CD4-positive, alpha-beta T cell treated with Interleukin-12 subunit alpha and Interleukin-12 subunit beta, for 1 hour (primary cell): Measurements from ENCODE around the gene MAML3.
A peak's percentile ranks its signal among the peaks of the same experiment; 100 is the strongest.

ENCODE experiments used
- DNase-seq: peaks from one replicate; pipeline ENCODE4 v3.0.0-alpha.2; 2020

MAML3 gene

DNA sequence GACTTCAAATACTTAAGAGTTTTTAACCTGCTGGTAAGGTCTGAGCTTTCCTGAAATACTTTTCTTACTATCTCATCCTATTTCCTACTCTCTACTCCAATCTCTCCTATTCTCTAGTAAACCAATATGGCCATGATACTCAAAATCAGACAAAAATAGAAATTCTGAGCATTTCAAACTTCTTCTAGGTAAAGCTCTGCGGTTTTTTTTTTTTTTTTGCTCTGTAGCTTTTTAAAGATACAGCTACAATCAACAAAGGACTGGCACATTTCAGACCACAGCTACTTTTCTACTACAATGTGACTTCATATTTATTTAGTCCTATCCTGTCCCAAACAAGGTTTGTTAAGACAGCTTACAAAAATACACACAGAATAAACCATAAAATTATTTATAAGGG, 31.1 kb downstream of the MAML3 start:
- DNase-seq, result no peak

DNA sequence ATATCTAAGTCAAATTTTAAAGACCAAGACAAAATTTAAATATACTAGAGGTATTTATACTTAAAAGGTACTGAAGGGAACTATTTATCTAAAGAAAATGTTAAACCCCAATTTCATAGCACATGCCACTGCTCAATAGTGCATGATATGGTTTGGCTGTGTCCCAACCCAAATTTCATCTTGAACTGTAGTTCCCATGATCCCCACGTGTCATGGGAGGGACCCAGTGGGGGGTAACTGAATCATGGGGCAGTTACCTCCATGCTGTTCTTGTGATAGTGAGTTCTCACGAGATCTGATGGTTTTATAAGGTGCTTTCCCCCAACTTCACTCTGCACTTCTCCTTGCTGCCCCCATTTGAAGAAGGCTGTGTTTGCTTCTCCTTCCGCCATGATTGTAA, 32.3 kb downstream of the MAML3 start:
- no peak for DNase-seq

DNA sequence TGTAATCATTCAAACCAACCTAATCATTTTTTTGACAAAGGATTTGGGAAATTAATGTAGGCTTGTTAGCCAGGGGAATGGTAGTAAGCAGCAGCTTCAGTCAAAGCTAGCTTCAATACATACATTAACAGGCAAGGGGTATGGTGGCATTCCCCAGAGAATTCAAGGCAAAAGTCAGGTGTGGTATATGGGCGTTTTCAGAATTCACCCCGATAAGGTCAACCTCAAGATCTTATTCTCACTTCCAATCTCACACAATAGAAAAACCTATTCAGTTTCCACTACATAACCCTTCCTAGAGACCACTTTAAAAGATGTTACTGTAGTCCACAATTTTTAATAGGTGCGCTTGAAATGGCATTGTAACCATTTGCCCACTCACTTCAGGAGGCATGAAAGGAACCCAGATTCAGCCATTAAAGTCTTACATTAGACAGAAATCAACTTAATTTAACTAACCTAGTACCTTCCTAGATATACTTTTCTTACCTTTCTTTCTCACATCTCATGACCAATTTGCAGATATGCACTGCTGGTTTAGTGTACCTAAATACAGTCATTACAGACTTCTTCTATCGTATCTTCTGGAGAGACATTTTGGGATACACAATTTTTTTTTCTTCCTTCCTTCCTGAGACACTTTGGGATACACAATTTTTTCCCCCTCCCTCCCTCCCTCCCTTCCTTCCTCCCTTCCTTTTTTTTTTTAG, 34.9 kb downstream of the MAML3 start:
- DNase-seq, result no peak

DNA sequence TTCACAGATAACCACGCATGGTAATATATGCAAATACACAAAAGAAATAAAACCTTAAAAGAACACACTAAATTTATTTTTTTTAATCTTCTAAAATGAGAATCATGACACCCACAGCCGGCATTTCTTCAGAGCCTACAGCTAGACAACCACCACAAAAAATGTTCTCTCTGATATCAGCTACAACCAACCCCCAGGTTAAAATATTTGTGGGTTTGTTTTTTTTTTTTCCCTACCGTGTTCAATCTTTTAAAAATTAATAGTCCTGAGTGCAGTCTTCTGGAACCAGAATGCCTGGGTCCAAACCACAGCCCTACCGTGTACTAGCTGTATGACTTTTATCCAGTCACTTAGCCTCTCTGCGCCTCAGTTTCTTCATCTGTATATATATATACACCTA, 36.0 kb downstream of the MAML3 start:
- DNase-seq, result no peak

DNA sequence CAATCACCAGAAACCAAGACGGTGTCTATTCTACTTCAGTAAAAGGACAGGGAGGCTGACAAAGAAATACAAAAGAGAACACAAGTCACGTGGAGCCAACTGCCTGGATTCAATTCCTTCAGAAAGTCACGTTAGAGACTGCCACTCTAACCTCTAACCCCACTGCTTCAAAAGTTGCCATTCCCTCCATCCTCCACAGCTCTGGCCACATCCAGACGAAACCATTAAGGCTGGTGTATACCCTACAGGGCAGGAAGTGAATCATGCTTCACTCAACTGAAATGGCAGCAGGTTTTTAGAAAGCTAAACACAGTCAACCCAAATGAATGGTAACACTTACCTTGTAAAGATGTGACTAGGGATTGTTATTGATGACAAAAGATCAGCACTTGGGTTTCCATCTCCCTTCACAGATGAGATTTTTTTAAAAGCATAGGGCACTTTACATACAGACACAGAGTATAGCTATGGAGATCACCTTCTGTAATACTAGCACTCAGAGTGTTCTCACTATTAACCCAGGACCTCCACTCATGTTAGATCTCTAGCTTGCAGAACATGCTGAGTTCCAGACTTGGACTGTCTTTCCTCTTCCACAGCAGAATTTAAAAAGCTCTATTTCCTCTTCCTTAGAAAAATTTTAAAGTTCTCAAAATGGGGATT, 37.4 kb downstream of the MAML3 start:
- DNase-seq, result peak; percentile 13

DNA sequence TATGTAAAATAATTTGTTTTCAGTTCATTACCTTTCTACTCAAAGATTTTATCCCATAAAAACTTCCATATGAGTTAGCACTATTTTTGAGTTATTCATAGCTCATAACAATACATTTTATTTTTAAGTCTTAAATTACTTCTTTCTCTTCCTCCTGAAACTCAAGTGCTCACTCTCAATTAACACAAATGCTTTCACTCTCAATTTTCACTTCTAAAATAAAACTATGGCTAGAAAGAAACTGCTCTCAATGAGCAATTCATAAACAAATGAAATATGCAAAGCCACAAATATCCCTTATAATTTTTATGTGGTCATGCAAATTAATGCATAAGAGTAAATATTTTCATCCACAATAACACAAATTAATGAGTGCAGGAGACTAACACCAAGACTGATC, 38.8 kb downstream of the MAML3 start:
- DNase-seq, result no peak

DNA sequence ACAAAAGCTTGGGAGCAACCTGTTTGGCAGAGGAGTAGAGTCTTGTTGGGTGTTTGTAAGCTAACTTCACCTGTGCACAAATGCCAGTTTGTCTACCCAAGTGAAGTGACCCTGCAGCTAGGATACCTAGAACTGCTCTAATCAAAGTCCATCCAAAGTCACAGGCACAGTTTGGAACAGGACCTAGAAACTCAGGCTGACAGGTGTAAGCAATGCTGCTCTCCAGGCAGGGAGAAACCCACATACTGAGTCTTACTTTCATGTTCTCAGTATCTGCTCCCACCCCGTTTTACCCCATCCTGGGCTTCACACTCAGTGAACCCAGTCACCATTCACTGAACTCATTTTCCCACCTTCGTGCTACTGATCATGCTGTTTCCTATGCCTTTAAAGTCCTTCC, 40.3 kb downstream of the MAML3 start:
- DNase-seq, result no peak

DNA sequence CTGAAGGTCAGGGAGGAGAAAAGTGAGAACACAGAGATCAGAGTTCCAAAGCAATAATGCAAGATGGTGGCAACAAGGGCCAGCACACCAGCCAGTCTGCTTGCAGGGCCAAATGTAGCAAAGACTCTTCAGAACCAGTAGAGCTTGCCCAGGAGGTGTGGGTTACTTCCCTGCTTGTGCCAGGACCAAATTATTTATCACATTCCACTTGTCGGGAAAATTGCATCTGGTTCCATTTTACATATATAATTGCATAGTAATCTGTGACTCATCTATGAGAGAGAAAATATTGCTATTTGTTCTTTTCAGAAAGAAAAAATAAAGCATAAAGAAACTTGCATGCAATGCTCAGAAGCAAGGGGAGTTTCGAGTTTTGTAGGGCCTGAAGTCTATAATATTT, 41.4 kb downstream of the MAML3 start:
- no peak for DNase-seq

DNA sequence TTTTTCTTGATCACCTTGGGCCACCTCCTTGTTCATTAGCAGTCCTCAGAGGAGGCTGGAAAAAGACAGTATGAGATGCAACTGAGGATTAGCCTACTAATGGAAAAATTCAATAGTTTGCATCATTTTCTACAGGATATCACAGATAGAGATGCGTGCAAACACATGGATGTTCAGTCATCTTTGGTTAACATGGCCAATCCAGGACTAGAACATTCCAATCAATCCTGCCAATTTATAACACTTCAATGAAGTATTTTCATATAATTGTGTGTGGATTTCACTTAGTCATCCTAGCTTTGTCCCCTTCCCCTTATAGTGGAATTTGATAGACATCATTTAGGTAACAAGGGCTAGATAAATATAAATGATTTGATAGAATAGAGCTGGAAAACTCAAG, 42.7 kb downstream of the MAML3 start:
- no peak for DNase-seq

DNA sequence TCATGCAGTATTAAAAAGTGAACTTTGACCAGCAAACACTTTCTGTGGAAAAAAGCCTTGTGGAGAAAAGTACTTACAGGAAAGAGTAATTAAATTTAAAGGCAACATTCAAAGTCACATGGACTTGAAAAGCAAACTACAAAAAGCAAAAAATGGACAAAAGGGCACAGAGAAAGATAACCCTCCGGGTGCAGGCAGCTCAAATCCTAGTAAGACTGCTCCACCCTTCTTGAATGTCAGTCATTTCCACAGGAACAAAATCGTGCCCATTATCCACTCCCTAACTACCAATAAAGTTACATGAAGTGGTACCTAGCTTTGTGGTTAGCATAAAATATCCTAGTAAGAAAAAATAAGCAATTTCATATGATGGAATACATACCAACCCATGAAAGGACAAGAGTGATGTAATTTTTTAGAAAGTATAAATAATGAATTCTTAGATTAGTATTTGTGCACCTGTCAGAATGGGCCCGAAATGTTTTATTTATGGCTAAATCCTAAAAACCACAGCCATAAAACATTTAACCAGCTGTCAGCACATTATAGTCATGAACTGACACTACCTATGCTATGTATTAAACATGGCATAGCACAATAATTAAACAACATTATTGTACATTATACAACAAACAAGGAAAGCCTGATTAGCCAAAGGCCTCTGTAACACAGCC, 43.3 kb downstream of the MAML3 start:
- no peak for DNase-seq

DNA sequence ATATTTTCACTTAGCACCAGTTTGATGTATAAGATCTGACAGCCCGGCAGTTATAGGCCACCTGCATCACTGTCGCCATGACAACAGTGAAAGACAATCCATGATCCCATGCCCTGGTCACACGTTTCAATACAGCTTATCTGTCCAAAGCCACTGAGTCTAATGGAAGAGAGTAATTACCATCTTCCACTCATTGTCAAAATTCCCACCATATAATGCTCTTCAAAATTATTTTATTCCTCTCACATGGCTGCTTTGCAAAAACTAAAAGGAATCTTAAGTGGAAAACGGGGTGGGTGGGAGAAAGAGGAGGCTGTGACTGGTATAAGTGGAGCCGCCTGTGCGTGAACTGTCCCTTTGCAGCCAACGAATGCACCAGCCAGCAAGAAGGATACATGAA, 44.2 kb downstream of the MAML3 start:
- no peak for DNase-seq

DNA sequence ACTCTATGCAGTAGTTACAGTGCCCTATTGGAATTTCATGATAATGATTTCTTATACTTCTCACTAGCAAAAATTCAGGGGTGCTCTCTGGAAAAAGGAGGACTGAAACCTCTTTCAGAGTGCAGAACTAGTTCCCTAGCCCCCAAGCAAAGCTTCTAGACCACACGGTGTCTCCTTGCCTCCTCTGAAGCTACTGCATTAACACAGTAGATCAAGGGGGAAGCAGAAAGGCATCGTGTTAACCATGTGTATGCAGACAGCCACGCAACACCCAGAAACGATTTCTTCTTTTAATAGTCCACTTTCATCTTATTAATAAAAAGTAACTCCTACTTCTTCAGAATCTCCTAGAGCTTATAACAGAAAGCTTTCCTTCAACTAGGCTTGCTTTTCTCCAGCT, 44.7 kb downstream of the MAML3 start:
- DNase-seq, result no peak

DNA sequence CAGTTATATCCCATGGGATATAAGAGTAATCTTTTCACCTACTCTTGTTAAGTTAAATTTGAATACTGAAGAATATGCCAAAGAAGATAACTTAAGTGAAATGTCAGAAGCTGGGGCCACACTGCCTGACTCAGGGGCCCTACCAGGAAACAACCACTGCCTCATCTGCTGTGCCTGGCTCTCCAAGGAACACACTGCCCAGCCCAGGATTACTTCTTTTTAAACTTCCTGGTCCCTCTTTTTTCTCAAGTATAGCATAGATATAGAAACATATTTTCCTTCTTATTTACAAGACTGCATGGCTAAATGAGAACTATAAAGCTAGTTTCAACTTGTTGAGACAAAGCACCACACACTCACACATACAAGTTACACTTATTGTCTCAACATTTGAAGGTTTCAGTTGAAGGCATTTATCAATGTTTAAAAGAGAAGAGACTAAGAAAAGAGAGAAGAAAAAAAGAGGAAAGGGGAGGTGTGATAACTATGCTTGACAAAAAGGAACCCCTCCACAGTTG, 45.2 kb downstream of the MAML3 start:
- no peak for DNase-seq

DNA sequence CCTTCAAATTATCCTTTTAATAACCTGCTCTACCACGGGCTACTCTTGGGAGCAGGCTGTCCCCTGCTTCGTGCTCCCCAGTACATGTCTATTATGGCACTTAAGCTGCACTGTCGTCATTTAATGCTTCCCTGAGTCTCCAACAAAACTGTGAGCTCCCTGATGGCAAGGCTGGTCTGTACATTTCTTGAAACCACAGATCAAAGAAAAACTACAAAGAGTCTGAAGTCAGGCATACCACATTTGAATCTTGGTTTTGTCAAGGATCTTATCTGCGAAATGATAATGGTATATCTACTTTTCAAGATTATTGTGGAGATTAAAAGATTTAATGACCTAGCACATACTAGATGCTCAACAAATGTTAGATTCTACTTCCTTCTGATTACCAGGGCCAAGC, 45.7 kb downstream of the MAML3 start:
- no peak for DNase-seq

DNA sequence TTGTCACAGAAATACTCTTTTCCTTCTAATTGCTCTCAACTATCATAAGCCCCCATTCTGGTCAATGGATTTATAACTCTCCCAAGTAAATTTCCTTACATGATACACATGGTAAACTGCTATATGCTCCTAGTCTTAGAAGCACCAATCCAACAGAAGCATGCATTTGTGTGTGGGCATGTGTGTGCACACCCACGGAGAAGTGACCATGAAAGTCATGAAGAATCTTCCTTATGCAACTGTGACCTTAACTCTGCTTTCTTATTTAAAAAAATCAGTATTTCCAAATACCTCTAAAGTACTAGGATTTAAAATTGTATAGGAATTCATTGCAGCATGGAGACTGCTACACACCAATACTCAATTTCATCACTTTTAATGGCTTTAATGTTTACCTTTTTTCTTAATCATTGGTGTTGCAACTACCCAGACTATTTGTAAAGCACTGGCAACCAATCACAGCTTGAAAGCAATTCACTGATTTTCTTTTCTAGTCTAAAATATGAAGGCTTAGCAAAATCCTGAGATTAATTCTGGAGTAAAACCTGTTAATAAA, 47.6 kb downstream of the MAML3 start:
- no peak for DNase-seq

DNA sequence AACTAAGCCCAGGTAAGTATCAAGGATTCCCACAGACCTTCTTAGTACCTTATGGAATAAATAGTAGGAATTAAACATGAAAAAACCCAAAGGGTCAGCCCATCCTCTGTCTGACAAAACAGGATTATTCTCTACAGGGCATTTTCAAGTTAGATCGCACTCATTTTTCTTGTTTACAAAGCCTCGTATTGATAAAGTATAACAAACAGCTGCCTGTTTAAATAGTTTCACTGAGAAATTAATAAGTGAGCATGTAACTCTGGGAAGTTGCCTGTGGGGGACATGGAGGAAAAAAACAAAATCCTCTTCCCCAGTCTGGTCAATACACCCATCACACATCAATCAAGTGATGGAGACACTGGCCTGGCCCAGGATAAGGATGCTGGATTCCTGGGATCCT, 48.5 kb downstream of the MAML3 start:
- no peak for DNase-seq

DNA sequence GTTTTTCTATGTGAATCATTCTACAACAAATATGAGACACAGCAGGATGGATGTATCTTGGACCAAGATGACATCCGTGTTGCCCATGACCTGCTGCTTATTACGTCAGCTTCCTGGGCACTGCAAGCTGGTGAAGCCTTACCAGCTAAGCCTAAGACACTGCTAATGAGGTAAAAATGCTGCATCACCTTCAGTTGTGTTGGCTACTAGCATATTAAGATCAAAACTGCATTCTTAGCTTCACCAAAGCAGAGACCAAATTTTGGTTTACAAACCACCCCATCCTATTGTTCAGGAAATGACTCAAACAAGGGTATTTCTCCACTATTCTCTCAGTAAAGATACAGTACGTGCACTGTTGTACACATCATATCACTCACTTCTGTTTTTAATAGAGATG, 50.3 kb downstream of the MAML3 start:
- DNase-seq, result peak; percentile 40

DNA sequence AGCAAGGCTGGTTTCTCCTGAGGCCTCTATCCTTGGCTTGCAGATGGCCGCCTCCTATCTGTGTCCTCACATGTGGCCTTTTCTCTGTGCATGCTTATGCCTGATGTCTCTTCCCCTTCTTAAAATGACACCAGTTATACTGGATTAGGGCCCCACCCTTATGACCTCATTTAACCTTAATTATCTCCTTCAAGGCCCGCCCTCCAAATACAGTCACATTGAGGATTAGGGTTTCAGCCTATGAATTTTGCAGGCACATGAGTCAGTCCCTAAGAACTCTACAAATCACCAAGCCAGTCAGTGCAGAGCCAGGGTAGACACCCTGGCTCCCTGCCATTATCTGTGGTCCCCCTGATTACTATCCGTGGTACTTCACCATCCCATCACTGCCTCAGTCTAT, 51.6 kb downstream of the MAML3 start:
- no peak for DNase-seq

DNA sequence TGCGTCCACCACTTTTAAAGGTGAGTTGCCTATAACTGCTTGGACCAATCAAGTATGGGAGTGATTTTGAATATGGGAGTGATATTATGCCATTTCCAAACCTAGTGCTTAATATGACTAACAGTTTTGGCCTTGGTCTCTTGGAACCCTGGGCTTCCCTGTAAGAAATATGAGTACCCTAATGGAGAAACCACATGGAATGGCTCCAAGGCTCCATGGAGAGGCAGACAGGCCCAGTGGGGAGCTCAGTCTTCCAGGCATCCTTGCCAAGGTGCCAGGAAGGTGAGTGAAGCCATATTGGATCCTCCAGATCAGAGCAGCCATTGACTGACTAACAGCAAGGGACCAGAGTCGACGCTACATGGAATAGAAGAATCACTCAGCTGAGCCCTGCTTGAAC, 53.2 kb downstream of the MAML3 start:
- DNase-seq, result no peak

DNA sequence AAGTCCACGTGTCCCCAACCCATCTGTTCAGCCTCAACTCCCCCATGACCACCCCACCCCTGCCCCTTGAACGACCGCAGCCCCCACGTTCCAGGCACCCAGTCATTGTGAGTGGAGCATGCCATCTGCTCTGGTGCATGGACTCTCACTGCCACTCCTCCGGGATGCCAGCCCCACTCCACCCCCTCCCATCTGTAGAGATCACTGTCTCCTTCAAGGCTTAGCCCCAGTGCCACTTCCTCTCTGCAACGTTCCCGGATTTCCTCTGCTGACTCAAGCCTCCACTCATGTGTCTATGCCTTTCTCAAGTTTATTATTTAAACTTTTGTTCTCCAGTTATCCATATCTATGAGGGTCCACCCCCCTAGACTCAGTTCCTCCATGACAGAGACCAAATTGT, 54.0 kb downstream of the MAML3 start:
- no peak for DNase-seq

DNA sequence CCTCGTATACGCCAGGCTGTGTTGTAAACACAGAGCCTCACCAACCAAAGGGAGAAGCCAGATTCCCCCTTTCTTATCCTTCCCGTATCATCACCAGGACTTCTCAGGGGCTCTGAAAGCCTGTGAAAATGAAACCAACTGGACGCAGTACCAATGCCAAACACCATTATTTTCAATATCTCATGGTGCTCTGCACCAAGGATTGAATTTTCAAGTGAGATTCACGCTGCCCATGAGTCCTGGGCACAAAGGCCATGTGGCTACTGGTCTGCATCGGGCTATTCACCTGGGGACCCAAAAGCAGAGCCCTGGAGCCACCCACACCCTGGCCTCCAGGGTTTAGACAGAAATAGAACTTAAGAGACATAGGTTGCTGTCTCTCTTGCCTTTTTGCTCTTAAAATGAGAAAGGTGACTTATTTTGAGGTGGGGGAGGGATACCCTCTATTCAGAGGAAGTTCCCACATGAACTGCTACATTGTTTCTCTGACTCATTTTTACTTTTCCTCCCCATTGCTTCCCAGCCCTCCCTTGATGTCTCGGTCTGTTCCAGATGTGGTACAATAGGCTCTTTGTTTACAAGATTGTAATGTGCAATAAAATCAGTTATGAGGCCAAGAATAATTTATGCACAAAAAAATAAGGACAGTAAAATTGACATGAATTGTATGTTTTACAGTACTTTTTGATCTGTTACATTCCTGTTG, 55.4 kb downstream of the MAML3 start:
- no peak for DNase-seq

DNA sequence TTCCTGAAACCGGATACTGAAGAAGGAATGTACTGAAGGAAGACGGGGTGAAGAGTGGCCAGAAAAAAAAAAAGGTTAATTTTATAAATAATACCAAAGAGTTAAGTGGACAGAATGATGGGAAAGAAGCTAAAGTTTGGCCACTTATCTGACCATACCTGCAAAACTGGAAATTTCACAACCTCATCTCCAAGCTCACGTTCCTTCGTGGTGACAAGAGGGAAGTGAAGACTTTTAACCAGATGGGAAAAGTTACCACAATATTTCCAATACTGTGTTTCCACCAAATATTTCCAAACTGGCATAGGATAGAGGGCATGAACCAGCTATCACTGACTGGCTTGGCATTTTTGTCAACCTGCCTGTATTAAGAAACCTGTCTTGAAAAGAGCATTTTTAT, 56.4 kb downstream of the MAML3 start:
- no peak for DNase-seq

DNA sequence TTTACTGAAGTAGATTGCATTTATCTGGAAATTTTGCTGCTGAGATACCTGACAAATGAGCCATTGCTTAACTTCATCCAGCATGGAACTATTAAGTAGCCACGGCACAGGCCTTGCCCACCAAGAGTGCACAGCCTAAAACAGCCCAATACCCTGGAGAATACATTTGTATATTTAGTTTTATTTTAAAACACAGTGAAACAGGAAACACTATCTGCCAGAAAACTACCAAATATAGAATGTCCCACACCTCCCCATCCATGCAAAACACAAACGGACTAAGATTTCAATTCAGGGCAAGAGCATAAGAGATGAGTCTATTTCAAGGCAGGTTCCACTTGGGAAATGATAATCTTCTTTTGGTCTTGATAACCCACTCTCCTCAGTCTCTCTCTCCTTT, 57.1 kb downstream of the MAML3 start:
- DNase-seq, result no peak
